ENCODE results near the gene CLEC11A. TPM values are rescaled to one million over a fixed set of nuclear protein-coding genes. Genes with fewer than 3 reads are reported as not detected.

CLEC11A gene
- total and polyA plus RNA-seq, 2 of the 8 experiments (the other 6 are each of a cell fraction or from before 2014, with no cell fraction given) = 4.3 to 17.4 TPM

GRCh38 chr19:50772476-50772875 is 49.3 kb downstream of the CLEC11A start:
- H2AFZ ChIP-seq (ENCODE audit: low read length) = no peak overlapping the region
- no peak overlapping the region for H3K56ac ChIP-seq (replicated peaks; ENCODE audit: insufficient read length, low read depth, low read length)
- H3K18ac ChIP-seq (ENCODE audit: extremely low read depth, low read length) = no peak overlapping the region
- H3K4ac ChIP-seq (replicated peaks; ENCODE audit: insufficient read length, low read depth, low read length) = no peak overlapping the region
- no peak overlapping the region for H2BK12ac ChIP-seq (ENCODE audit: low read depth, low read length)
- no peak overlapping the region for H3K9ac ChIP-seq (replicated peaks in 1 of 4; ENCODE audit: extremely low read depth in 1 of 4, low read depth in 3 of 4, low read length in 3 of 4)
- H3K27me3 ChIP-seq (replicated peaks in 1 of 4; ENCODE audit: control insufficient read depth in 3 of 4, extremely low read depth in 1 of 4, insufficient read depth in 3 of 4, low read length in 3 of 4) = peaks cover 0 to 26% (median 8%) of the 10 kb centered on the region in 4 experiments; a peak in 6 of 7 replicates
- H3K4me3 ChIP-seq (ENCODE audit: extremely low read depth in 1 of 4, insufficient read depth in 2 of 4, low read depth in 3 of 4, low read length in 4 of 4) = no peak overlapping the region
- no peak overlapping the region for H3K14ac ChIP-seq (ENCODE audit: insufficient read length)
- ChIA-PET POLR2A (ENCODE audit: partially characterized antibody) (interaction anchor here (0.7 kb wide), 1 partner anchor 71 kb away, joined by 3 read pairs; no protein-coding TSS in a partner anchor), CTCF (ENCODE audit: partially characterized antibody) (interaction anchor here (1.0 to 2.6 kb wide), 2 partner anchors 48 to 57 kb away, joined by 3 to 7 read pairs; no protein-coding TSS in a partner anchor)
- no peak overlapping the region for H4K5ac ChIP-seq (ENCODE audit: insufficient read length, low read depth, low read length)
- no peak overlapping the region for H4K91ac ChIP-seq (replicated peaks; ENCODE audit: insufficient read length, low read length)
- H3K79me1 ChIP-seq (ENCODE audit: low read depth, low read length) = no peaks in the 10 kb centered on the region
- DNase-seq (ENCODE audit: low read depth in 1 of 2, low spot score in 2 of 2) (no peak), FAIRE-seq (peak; percentile 84)
- H3K23ac ChIP-seq (ENCODE audit: insufficient read length) = no peak overlapping the region
- no peak overlapping the region for H4K8ac ChIP-seq (ENCODE audit: extremely low read depth, insufficient read depth, low read length)
- no peaks in the 10 kb centered on the region for H3K79me2 ChIP-seq (ENCODE audit: control insufficient read depth in 1 of 2, insufficient read depth in 2 of 2, low read length in 2 of 2)
- H3K23me2 ChIP-seq (ENCODE audit: low read depth, low read length) = no peaks in the 10 kb centered on the region
- H2AK5ac ChIP-seq (ENCODE audit: low read depth, low read length) = no peak overlapping the region
- no peak overlapping the region for H2BK120ac ChIP-seq (replicated peaks; ENCODE audit: low read depth, low read length)
- no peaks in the 10 kb centered on the region for H3K36me3 ChIP-seq (ENCODE audit: control insufficient read depth in 2 of 4, insufficient read depth in 4 of 4, low read length in 3 of 4)
- no peak overlapping the region for H2BK5ac ChIP-seq (ENCODE audit: low read depth, low read length)
- 71% methylated on average over 2 of the region's 2 CpGs; no CpG with 5 or more reads in 1 of the 2 experiments for WGBS, 2 experiments (ENCODE audit: extremely low coverage in 1 of 2, insufficient coverage in 1 of 2, insufficient read length in 1 of 2, insufficient replicate concordance in 2 of 2, low coverage in 1 of 2, low lambda C conversion rate in 2 of 2, missing lambda C conversion rate in 1 of 2)
- no peak overlapping the region for H2BK20ac ChIP-seq (ENCODE audit: low read length)
- H4K20me1 ChIP-seq (replicated peaks in 1 of 2; ENCODE audit: control insufficient read depth in 1 of 2, insufficient read depth in 2 of 2, low read length in 2 of 2) = no peaks in the 10 kb centered on the region
- 0 out of 7 replicates have a peak, but pooled peaks cover 0 to under 1% (median 0%) of the 10 kb centered on the region in 4 experiments for H3K4me1 ChIP-seq (replicated peaks in 1 of 4; ENCODE audit: control insufficient read depth in 3 of 4, insufficient read depth in 4 of 4, low read length in 3 of 4)
- H3K9me3 ChIP-seq (ENCODE audit: insufficient read depth in 2 of 2, low read depth in 1 of 2, low read length in 1 of 2) = no peaks in the 10 kb centered on the region; a peak in 1 of 4 replicates
- no peak overlapping the region for H3K4me2 ChIP-seq (ENCODE audit: insufficient read depth in 1 of 2, low read depth in 2 of 2, low read length in 2 of 2)
- no peak overlapping the region for H2BK15ac ChIP-seq (ENCODE audit: low read length)
- H3K27ac ChIP-seq (ENCODE audit: low read depth, low read length) = no peak overlapping the region
- TF ChIP-seq, protein P1, sequence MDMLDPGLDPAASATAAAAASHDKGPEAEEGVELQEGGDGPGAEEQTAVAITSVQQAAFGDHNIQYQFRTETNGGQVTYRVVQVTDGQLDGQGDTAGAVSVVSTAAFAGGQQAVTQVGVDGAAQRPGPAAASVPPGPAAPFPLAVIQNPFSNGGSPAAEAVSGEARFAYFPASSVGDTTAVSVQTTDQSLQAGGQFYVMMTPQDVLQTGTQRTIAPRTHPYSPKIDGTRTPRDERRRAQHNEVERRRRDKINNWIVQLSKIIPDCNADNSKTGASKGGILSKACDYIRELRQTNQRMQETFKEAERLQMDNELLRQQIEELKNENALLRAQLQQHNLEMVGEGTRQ (IDR thresholded peaks at IDR 0.05; ENCODE audit: low read length) = peak; percentile 72
- TF ChIP-seq, protein P2, sequence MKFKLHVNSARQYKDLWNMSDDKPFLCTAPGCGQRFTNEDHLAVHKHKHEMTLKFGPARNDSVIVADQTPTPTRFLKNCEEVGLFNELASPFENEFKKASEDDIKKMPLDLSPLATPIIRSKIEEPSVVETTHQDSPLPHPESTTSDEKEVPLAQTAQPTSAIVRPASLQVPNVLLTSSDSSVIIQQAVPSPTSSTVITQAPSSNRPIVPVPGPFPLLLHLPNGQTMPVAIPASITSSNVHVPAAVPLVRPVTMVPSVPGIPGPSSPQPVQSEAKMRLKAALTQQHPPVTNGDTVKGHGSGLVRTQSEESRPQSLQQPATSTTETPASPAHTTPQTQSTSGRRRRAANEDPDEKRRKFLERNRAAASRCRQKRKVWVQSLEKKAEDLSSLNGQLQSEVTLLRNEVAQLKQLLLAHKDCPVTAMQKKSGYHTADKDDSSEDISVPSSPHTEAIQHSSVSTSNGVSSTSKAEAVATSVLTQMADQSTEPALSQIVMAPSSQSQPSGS (IDR thresholded peaks at IDR 0.05; ENCODE audit: low read length) = no peak
- TF ChIP-seq ZNF274 (IDR thresholded peaks at IDR 0.05; ENCODE audit: borderline replicate concordance, extremely low read depth, low read length) (no peak), ASH2L (IDR thresholded peaks at IDR 0.05; ENCODE audit: low read length) (no peak), EZH2 (IDR thresholded peaks at IDR 0.05; ENCODE audit: low read depth, low read length, severe bottlenecking) (no peak), KDM1A (IDR thresholded peaks at IDR 0.05; ENCODE audit: borderline replicate concordance, low read length) (peak; percentile 49; the same call in 1 of the 2 replicates), SP1 (IDR thresholded peaks at IDR 0.05; ENCODE audit: low read depth, low read length) (peak; percentile 42; the same call in 1 of the 2 replicates), CTBP2 (IDR thresholded peaks at IDR 0.05; ENCODE audit: borderline replicate concordance, insufficient read depth, insufficient read length, low read length) (no peak), CHD2 (IDR thresholded peaks at IDR 0.05; ENCODE audit: low read length) (0 out of 2 replicates have a peak, but pooled peaks have one; percentile 18), KDM4A (IDR thresholded peaks at IDR 0.05; ENCODE audit: low read depth, low read length, severe bottlenecking) (no peak)
